CD14-positive monocyte (primary cell): ENCODE data around the gene DLK1. TPM values are rescaled to one million over a fixed set of nuclear protein-coding genes. Genes with fewer than 3 reads are reported as not detected.

Experiments
- DNase-seq, 3 donors: peaks; one replicate each; pipeline ENCODE4 v3.0.0-alpha.2; 2011 to 2022
- H2AFZ ChIP-seq: 2 replicates; pipeline ENCODE4 v1.6.0; 2012; ENCODE audit warnings: mild to moderate bottlenecking, low read depth, low read length, inconsistent platforms; ENCODE audit not compliant: insufficient read depth, poor library complexity, severe bottlenecking
- H3K27ac ChIP-seq, 2 donors: 1 replicate in 1 of 2; 2 replicates in 1 of 2; pipeline ENCODE4 v1.5.1; 2012 to 2013; ENCODE audit warnings: low read length in 2 of 2, control low read depth in 1 of 2, inconsistent platforms in 1 of 2, low read depth in 1 of 2, mild to moderate bottlenecking in 1 of 2
- H3K27me3 ChIP-seq, 2 donors: one replicate each; pipeline versions ENCODE4 v1.6.0 to v1.6.1; 2011 to 2013; ENCODE audit warnings: low read length in 2 of 2; ENCODE audit not compliant: control insufficient read depth in 2 of 2, insufficient read depth in 2 of 2
- H3K36me3 ChIP-seq, 2 donors: replicated peaks in 1 of 2; 1 replicate in 1 of 2; 2 replicates in 1 of 2; pipeline versions ENCODE4 v1.5.1 to v1.6.1; 2012 to 2013; ENCODE audit warnings: low read length in 2 of 2, control low read depth in 1 of 2, inconsistent platforms in 1 of 2, mild to moderate bottlenecking in 1 of 2; ENCODE audit not compliant: insufficient read depth in 2 of 2, control insufficient read depth in 1 of 2
- H3K4me1 ChIP-seq, 2 donors: 1 replicate in 1 of 2; 2 replicates in 1 of 2; pipeline versions ENCODE4 v1.5.1 to v1.6.1; 2012 to 2013; ENCODE audit warnings: low read length in 2 of 2, control low read depth in 1 of 2, inconsistent platforms in 1 of 2, mild to moderate bottlenecking in 1 of 2, moderate library complexity in 1 of 2; ENCODE audit not compliant: insufficient read depth in 2 of 2, control insufficient read depth in 1 of 2
- H3K4me2 ChIP-seq: replicated peaks from 2 replicates; pipeline ENCODE3; 2012; ENCODE audit warnings: low read length, moderate library complexity, mild to moderate bottlenecking; ENCODE audit not compliant: poor library complexity, severe bottlenecking; ENCODE audit errors: extremely low read depth
- H3K4me3 ChIP-seq, 3 experiments: fragments of 200-600 bp in 1 of 3; sonication (generic) in 1 of 3; replicated peaks in 1 of 3; 1 replicate in 2 of 3; 2 replicates in 1 of 3; pipeline ENCODE4 v1.5.1; 2011 to 2013; ENCODE audit warnings: low read length in 3 of 3, mild to moderate bottlenecking in 3 of 3, control low read depth in 2 of 3, low read depth in 2 of 3, inconsistent platforms in 1 of 3, moderate library complexity in 1 of 3
- H3K79me2 ChIP-seq: 2 replicates; pipeline ENCODE4 v1.6.0; 2012; ENCODE audit warnings: mild to moderate bottlenecking, control low read depth, inconsistent platforms, low read length, moderate library complexity; ENCODE audit not compliant: insufficient read depth
- H3K9ac ChIP-seq: 2 replicates; pipeline ENCODE4 v1.6.0; 2017; ENCODE audit warnings: low read length, mild to moderate bottlenecking; ENCODE audit not compliant: insufficient read depth, poor library complexity, severe bottlenecking
- H3K9me3 ChIP-seq, 2 donors: replicated peaks in 1 of 2; 1 replicate in 1 of 2; 2 replicates in 1 of 2; pipeline versions ENCODE4 v1.5.1 to v1.6.1; 2012 to 2013; ENCODE audit warnings: low read length in 2 of 2, control low read depth in 1 of 2; ENCODE audit not compliant: control insufficient read depth in 1 of 2, insufficient read depth in 1 of 2
- H4K20me1 ChIP-seq: 2 replicates; pipeline ENCODE4 v1.6.0; 2012; ENCODE audit warnings: mild to moderate bottlenecking, low read length, control low read depth, moderate library complexity; ENCODE audit not compliant: insufficient read depth
- H3K27ac Mint-ChIP-seq, 7 donors: one replicate each; pipeline ENCODE4 v1.8.0; 2020; ENCODE audit warnings: mild to moderate bottlenecking in 7 of 7, mixed read lengths in 7 of 7, moderate library complexity in 6 of 7, inconsistent platforms in 2 of 7
- H3K27me3 Mint-ChIP-seq, 3 donors: one replicate each; pipeline ENCODE4 v1.8.0; 2021 to 2022; ENCODE audit warnings: low read depth in 3 of 3, mild to moderate bottlenecking in 3 of 3, mixed read lengths in 3 of 3, moderate library complexity in 3 of 3, inconsistent platforms in 1 of 3
- H3K36me3 Mint-ChIP-seq, 2 donors: one replicate each; pipeline ENCODE4 v1.8.0; 2020; ENCODE audit warnings: mixed read lengths in 2 of 2, inconsistent platforms in 1 of 2, mild to moderate bottlenecking in 1 of 2
- H3K4me1 Mint-ChIP-seq: one replicate; pipeline ENCODE4 v1.8.0; 2020; ENCODE audit warnings: mild to moderate bottlenecking, mixed read lengths
- H3K4me3 Mint-ChIP-seq, 2 donors: one replicate each; pipeline ENCODE4 v1.8.0; 2020; ENCODE audit warnings: mild to moderate bottlenecking in 2 of 2, mixed read lengths in 2 of 2, moderate library complexity in 1 of 2
- H3K9me3 Mint-ChIP-seq, 7 donors: one replicate each; pipeline ENCODE4 v1.8.0; 2020 to 2022; ENCODE audit warnings: mixed read lengths in 7 of 7, mild to moderate bottlenecking in 6 of 7, moderate library complexity in 6 of 7, inconsistent platforms in 2 of 7
- CTCF ChIP-seq: fragments of 200-600 bp; IDR thresholded peaks from one replicate; pipeline ENCODE4 v1.8.0; 2022; ENCODE audit warnings: antibody characterized with exemption, mild to moderate bottlenecking
- WGBS: methylation state at CpG from one replicate; pipeline ENCODE4 v1.1.5; 2013; ENCODE audit warnings: missing lambda C conversion rate; ENCODE audit not compliant: insufficient coverage; 5-methylcytosine and 5-hydroxymethylcytosine counted together
- intact Hi-C, 2 donors: fragments of 100-400 bp; cut with micrococcal nuclease; formaldehyde crosslinking; loops; one replicate each; pipeline versions ENCODE4 v1.15.0 to v1.15.1; 2023
- polyA plus RNA-seq, 3 donors: library from polyadenylated mRNA; depleted of rRNA in 1 of 3; unstranded in 2 of 3; stranded (reverse) in 1 of 3; fragments of 300-500 nt in 2 of 3; fragments of >200 nt in 1 of 3; fragmentation: Illumina TruSeq in 2 of 3; gene quantifications; 1 replicate in 2 of 3; 2 replicates in 1 of 3; pipeline ENCODE4 v1.2.3, GENCODE V29; 2012 to 2021

The DLK1 gene
- polyA plus RNA-seq, 3 donors: 0.04 TPM; not detected in 2

GRCh38 chr14:100770605-100771120 is 44.0 kb downstream of the DLK1 start:
- Histone ChIP-seq H3K9me3 (peaks cover 0 to 16% of the 10 kb centered on the region in 2 donors), H4K20me1 (no peaks in the 10 kb centered on the region), H3K79me2 (no peaks in the 10 kb centered on the region), H3K4me3 (no peak overlapping the region), H3K36me3 (no peaks in the 10 kb centered on the region), H3K9ac (no peak overlapping the region), H3K27ac (no peak overlapping the region), H3K27me3 (no peaks in the 10 kb centered on the region), H3K4me1 (no peaks in the 10 kb centered on the region), H2AFZ (no peak overlapping the region), H3K4me2 (no peak overlapping the region)
- DNase-seq: no peak
- TF ChIP-seq CTCF: no peak
- no peaks in the 10 kb centered on the region for H3K4me1 Mint-ChIP-seq
- 83% methylated on average over 2 of the region's 5 CpGs for WGBS
- intact Hi-C loops: no loop called here
- peaks cover 8 to 18% (median 15%) of the 10 kb centered on the region in 7 donors for H3K9me3 Mint-ChIP-seq
- H3K27me3 Mint-ChIP-seq: peaks cover 2 to 8% (median 5%) of the 10 kb centered on the region in 3 donors
- H3K36me3 Mint-ChIP-seq: no peaks in the 10 kb centered on the region
- H3K4me3 Mint-ChIP-seq: no peak overlapping the region
- H3K27ac Mint-ChIP-seq: peak overlapping the region in 1 of 7 donors; percentile 55

- Histone ChIP-seq H3K4me1 (no peaks in the 10 kb centered on the region), H4K20me1 (no peaks in the 10 kb centered on the region), H3K4me3 (no peak overlapping the region), H3K4me2 (no peak overlapping the region), H3K79me2 (no peaks in the 10 kb centered on the region), H3K9me3 (peaks cover 0 to 16% of the 10 kb centered on the region in 2 donors), H3K9ac (no peak overlapping the region), H2AFZ (no peak overlapping the region), H3K27me3 (no peaks in the 10 kb centered on the region), H3K36me3 (no peaks in the 10 kb centered on the region), H3K27ac (no peak overlapping the region)
- peaks cover 0 to 8% (median 5%) of the 10 kb centered on the region in 3 donors for H3K27me3 Mint-ChIP-seq
- no peak overlapping the region for H3K4me3 Mint-ChIP-seq
- 92% methylated on average over 9 of the region's 13 CpGs for WGBS
- DNase-seq: no peak
- peaks cover 8 to 16% (median 15%) of the 10 kb centered on the region in 7 donors for H3K9me3 Mint-ChIP-seq
- H3K36me3 Mint-ChIP-seq: no peaks in the 10 kb centered on the region
- intact Hi-C loops: no loop called here
- no peaks in the 10 kb centered on the region for H3K4me1 Mint-ChIP-seq
- peak overlapping the region in 1 of 7 donors; percentile 44 for H3K27ac Mint-ChIP-seq
- no peak for TF ChIP-seq CTCF
Measured at GRCh38 chr14:100771121-100771800, 44.6 kb downstream of the DLK1 start.
